Ovary (tissue), 3 donors: ENCODE results near the gene PRKCE.

Experiments used
- POLR2A ChIP-seq: fragments of 450-650 bp; IDR thresholded peaks from one replicate; pipeline ENCODE4 v1.6.1; 2017; ENCODE audit warnings: antibody characterized with exemption, mild to moderate bottlenecking, moderate library complexity
- TF ChIP-seq, protein P1 (sequence below), 3 donors: fragments of 450-650 bp in 2 of 3; fragments of 200-600 bp in 1 of 3; IDR thresholded peaks; one replicate each; pipeline versions ENCODE4 v1.5.1 to v1.8.0; 2016 to 2022; ENCODE audit warnings: antibody characterized with exemption in 3 of 3, mild to moderate bottlenecking in 1 of 3
- donor health status: DM: no; HTN: no; CAD: no.

DNA sequence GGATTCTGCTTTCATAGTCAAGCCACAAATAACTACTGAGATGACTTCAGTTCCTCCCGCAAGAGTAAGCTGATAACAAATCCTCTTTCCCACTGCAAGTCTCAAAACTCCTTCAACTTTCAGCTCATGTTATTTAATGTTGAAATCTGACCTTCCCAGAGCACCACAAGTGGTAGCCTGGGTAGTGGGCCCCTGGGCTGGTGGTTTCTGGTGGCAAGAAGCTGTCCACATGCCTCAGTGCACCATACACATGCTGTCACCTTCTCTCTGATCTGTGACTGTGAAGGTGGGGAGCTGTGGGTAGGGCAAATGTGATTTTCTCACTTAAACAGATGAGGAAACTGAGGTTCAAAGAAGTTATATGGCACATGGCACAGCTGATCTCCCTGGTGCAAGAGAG is 399.6 kb downstream of the PRKCE start:
- TF ChIP-seq, protein P1, sequence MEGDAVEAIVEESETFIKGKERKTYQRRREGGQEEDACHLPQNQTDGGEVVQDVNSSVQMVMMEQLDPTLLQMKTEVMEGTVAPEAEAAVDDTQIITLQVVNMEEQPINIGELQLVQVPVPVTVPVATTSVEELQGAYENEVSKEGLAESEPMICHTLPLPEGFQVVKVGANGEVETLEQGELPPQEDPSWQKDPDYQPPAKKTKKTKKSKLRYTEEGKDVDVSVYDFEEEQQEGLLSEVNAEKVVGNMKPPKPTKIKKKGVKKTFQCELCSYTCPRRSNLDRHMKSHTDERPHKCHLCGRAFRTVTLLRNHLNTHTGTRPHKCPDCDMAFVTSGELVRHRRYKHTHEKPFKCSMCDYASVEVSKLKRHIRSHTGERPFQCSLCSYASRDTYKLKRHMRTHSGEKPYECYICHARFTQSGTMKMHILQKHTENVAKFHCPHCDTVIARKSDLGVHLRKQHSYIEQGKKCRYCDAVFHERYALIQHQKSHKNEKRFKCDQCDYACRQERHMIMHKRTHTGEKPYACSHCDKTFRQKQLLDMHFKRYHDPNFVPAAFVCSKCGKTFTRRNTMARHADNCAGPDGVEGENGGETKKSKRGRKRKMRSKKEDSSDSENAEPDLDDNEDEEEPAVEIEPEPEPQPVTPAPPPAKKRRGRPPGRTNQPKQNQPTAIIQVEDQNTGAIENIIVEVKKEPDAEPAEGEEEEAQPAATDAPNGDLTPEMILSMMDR (IDR thresholded peaks at IDR 0.05): no peak
- TF ChIP-seq POLR2A: no peak
